DOHH2 (cell line): ENCODE results near the gene CYTIP.

ENCODE experiments used
- EZH2phosphoT487 ChIP-seq: fragments of 200-600 bp; sonication (generic); IDR thresholded peaks from 2 replicates; pipeline ENCODE4 v1.6.1; 2017; ENCODE audit warnings: borderline replicate concordance, mild to moderate bottlenecking, antibody characterized with exemption, low read length, moderate library complexity, mixed read lengths
- TF ChIP-seq, protein P1 (sequence below): fragments of 200-600 bp; sonication (generic); IDR thresholded peaks from one replicate; pipeline ENCODE4 v1.5.1; 2014; ENCODE audit warnings: antibody characterized with exemption, mild to moderate bottlenecking, low read depth, low read length; ENCODE audit not compliant: poor library complexity, severe bottlenecking

GRCh38 chr2:157480182-157480961 lies 36.5 kb upstream of the CYTIP start:
- TF ChIP-seq, protein P1, sequence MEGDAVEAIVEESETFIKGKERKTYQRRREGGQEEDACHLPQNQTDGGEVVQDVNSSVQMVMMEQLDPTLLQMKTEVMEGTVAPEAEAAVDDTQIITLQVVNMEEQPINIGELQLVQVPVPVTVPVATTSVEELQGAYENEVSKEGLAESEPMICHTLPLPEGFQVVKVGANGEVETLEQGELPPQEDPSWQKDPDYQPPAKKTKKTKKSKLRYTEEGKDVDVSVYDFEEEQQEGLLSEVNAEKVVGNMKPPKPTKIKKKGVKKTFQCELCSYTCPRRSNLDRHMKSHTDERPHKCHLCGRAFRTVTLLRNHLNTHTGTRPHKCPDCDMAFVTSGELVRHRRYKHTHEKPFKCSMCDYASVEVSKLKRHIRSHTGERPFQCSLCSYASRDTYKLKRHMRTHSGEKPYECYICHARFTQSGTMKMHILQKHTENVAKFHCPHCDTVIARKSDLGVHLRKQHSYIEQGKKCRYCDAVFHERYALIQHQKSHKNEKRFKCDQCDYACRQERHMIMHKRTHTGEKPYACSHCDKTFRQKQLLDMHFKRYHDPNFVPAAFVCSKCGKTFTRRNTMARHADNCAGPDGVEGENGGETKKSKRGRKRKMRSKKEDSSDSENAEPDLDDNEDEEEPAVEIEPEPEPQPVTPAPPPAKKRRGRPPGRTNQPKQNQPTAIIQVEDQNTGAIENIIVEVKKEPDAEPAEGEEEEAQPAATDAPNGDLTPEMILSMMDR, result no peak
- TF ChIP-seq EZH2phosphoT487, result no peak
